Parietal lobe (tissue), 2 donors: ENCODE measurements around the gene TAF11L14. TPM values are rescaled to one million over a fixed set of nuclear protein-coding genes. Genes with fewer than 3 reads are reported as not detected.

Source experiments
- small RNA-seq: library from RNA; depleted of rRNA; stranded (forward); fragments of <200 nt; gene quantifications from one replicate; pipeline ENCODE3, GENCODE V24; 2014; ENCODE audit warnings: low replicate concordance
- total RNA-seq: library from RNA; depleted of rRNA; stranded (reverse); fragments of >200 nt; gene quantifications from one replicate; pipeline ENCODE4 v1.2.3, GENCODE V29; 2014

TAF11L14 gene
- not detected for total RNA-seq

GRCh38 chr5:17634160-17634559 lies at the start of gene TAF11L14:
Gene TAF11L14, plus strand, starts transcription at chr5:17634460.

GRCh38 chr5:17585658-17586057 lies 48.6 kb upstream of the TAF11L14 start, which contains the start of gene TAF11L7:
Gene TAF11L7, minus strand, starts transcription at chr5:17585758.

GRCh38 chr5:17590860-17591259 lies 43.4 kb upstream of the TAF11L14 start, which contains the start of gene TAF11L8:
Gene TAF11L8, minus strand, starts transcription at chr5:17590960.

GRCh38 chr5:17594255-17594654 lies 40.0 kb upstream of the TAF11L14 start, which contains the start of gene TAF11L9:
Gene TAF11L9, minus strand, starts transcription at chr5:17594394.

GRCh38 chr5:17597728-17598127 lies 36.5 kb upstream of the TAF11L14 start, which contains the start of gene TAF11L10:
Gene TAF11L10, minus strand, starts transcription at chr5:17597828.

GRCh38 chr5:17603880-17604279 lies 30.4 kb upstream of the TAF11L14 start, which contains the start of gene TAF11L11:
Gene TAF11L11, plus strand, starts transcription at chr5:17604183.

GRCh38 chr5:17610092-17610491 lies 24.2 kb upstream of the TAF11L14 start, which contains the start of gene TAF11L12:
Gene TAF11L12, plus strand, starts transcription at chr5:17610392.

GRCh38 chr5:17631788-17632187 lies 2.5 kb upstream of the TAF11L14 start, which contains the start of gene TAF11L13:
Gene TAF11L13, plus strand, starts transcription at chr5:17632088.

Small RNAs within 50 kb of the gene (small RNA-seq; reads per million reads assigned to genes)
- gene AC233724.1 (not detected), gene AC233724.12 (not detected), gene AC233724.2 (not detected), gene AC233724.3 (not detected), gene AC233724.4 (not detected), gene AC233724.6 (not detected), gene AC233724.7 (not detected)

Other genes starting within 250 kb of the TAF11L14 start
- gene TAF11L2, start 136.2 kb upstream of the TAF11L14 start, total RNA-seq, result not detected
- not detected for gene TAF11L3, start 116.1 kb upstream of the TAF11L14 start, total RNA-seq
- gene TAF11L4, start 112.7 kb upstream of the TAF11L14 start, total RNA-seq, result not detected
- not detected for gene TAF11L5, start 109.2 kb upstream of the TAF11L14 start, total RNA-seq
- not detected for gene TAF11L6, start 105.8 kb upstream of the TAF11L14 start, total RNA-seq
- not detected for gene TAF11L7, start 48.7 kb upstream of the TAF11L14 start, total RNA-seq
- not detected for gene TAF11L8, start 43.5 kb upstream of the TAF11L14 start, total RNA-seq
- gene TAF11L9, start 40.1 kb upstream of the TAF11L14 start, total RNA-seq, result not detected
- gene TAF11L10, start 36.6 kb upstream of the TAF11L14 start, total RNA-seq, result not detected
- not detected for gene TAF11L11, start 30.3 kb upstream of the TAF11L14 start, total RNA-seq
- gene TAF11L12, start 24.1 kb upstream of the TAF11L14 start, total RNA-seq, result not detected
- gene TAF11L13, start 2.4 kb upstream of the TAF11L14 start, total RNA-seq, result not detected